ENCODE results near the gene CYP3A7.
"Not testable (repeated sequence)": the region's sequence is repeated elsewhere in the genome, so short reads cannot be mapped to it uniquely, and the experiment has no call there.

- TF ChIP-seq, protein P1, sequence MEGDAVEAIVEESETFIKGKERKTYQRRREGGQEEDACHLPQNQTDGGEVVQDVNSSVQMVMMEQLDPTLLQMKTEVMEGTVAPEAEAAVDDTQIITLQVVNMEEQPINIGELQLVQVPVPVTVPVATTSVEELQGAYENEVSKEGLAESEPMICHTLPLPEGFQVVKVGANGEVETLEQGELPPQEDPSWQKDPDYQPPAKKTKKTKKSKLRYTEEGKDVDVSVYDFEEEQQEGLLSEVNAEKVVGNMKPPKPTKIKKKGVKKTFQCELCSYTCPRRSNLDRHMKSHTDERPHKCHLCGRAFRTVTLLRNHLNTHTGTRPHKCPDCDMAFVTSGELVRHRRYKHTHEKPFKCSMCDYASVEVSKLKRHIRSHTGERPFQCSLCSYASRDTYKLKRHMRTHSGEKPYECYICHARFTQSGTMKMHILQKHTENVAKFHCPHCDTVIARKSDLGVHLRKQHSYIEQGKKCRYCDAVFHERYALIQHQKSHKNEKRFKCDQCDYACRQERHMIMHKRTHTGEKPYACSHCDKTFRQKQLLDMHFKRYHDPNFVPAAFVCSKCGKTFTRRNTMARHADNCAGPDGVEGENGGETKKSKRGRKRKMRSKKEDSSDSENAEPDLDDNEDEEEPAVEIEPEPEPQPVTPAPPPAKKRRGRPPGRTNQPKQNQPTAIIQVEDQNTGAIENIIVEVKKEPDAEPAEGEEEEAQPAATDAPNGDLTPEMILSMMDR (optimal IDR thresholded peaks at IDR 0.05 in 1 of 3, IDR thresholded peaks at IDR 0.05 in 1 of 3, conservative IDR thresholded peaks at IDR 0.05 in 1 of 3; ENCODE audit: extremely low read depth in 1 of 3, insufficient read depth in 2 of 3, low read length in 3 of 3) = not testable (repeated sequence)
- TF ChIP-seq EZH2 (IDR thresholded peaks at IDR 0.05; ENCODE audit: low read length) = not testable (repeated sequence)
Measured at GRCh38 chr7:99685871-99686608, 49.0 kb downstream of the CYP3A7 start.

Measured in keratinocyte (primary cell).